Mucosa of descending colon (tissue), 3 donors: Measurements from ENCODE around the gene EIF4G3. TPM values are rescaled to one million over a fixed set of nuclear protein-coding genes. Genes with fewer than 3 reads are reported as not detected.

Experiments
- ATAC-seq: fragments of 200-7000 bp; cut with Tn5 transposase; one replicate; pipeline ENCODE4 v1.9.1; 2020; ENCODE audit warnings: mild to moderate bottlenecking, moderate library complexity
- DNase-seq, 3 donors: peaks; one replicate each; pipeline ENCODE4 v3.0.0-alpha.2; 2020
- H3K36me3 ChIP-seq: fragments of 200-600 bp; one replicate; pipeline ENCODE4 v1.8.0; 2021; ENCODE audit warnings: low read depth, mild to moderate bottlenecking
- H3K4me1 ChIP-seq: fragments of 200-600 bp; one replicate; pipeline ENCODE4 v1.8.0; 2021; ENCODE audit warnings: low read depth, mild to moderate bottlenecking
- H3K4me3 ChIP-seq: fragments of 200-600 bp; one replicate; pipeline ENCODE4 v1.8.0; 2021; ENCODE audit warnings: mild to moderate bottlenecking
- H3K9me3 ChIP-seq: fragments of 200-600 bp; one replicate; pipeline ENCODE4 v1.8.0; 2021; ENCODE audit warnings: mild to moderate bottlenecking
- intact Hi-C, 2 donors: fragments of 100-400 bp; cut with DNase I in 1 of 2; cut with micrococcal nuclease in 1 of 2; formaldehyde crosslinking; loops; one replicate each; pipeline versions ENCODE4 v1.11.0 to v1.11.1; 2022; cut with DNase I, micrococcal nuclease
- total RNA-seq, 3 donors: library from RNA; stranded (reverse); fragmentation: NEBNext Ultra II Directional in 2 of 3; extraction: Animal tissue kit (Norgen Biotek cat#: 25700) in 2 of 3; gene quantifications; one replicate each; pipeline versions ENCODE4 v1.2.1 to v1.2.4, GENCODE V29; 2021 to 2023
- TF ChIP-seq, protein P1 (sequence below): fragments of 200-600 bp; IDR thresholded peaks from one replicate; pipeline ENCODE4 v1.8.0; 2022; ENCODE audit warnings: antibody characterized with exemption, mild to moderate bottlenecking
- donor health status: DM: no; HTN: no; CAD: no; lungs with moderate emphysema.
- donor health status: DM: no; HTN: no; CAD: no.
- donor health status: DM: no; HTN: yes; CAD: no.

The EIF4G3 gene
- total RNA-seq, 3 donors from 2014 or later = 59.5 to 106 (median 90.8) TPM

DNA sequence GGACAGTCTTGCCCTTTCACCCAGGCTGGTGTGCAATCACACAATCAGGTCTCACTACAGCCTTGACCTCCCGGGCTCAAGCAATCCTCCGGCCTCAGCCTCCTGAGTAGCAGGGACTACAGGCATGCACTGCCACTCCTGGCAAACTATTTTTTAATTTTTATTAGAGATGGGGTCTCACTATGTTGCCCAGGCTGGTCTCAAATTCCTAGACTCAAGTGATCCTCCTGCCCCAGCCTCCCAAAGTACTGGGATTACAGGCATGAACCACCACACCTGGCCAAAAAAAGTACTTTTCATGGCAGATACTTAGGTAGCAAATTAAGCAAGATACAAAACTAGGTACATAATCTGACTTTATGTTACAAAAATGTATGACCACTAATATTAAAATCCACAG lies 8.3 kb downstream of the EIF4G3 start:
- no peaks in the 10 kb centered on the region for H3K36me3 ChIP-seq
- intact Hi-C loops = no loop called here
- H3K9me3 ChIP-seq = no peaks in the 10 kb centered on the region
- no peak overlapping the region for H3K4me3 ChIP-seq
- no peak for ATAC-seq
- H3K4me1 ChIP-seq = no peaks in the 10 kb centered on the region
- no peak for DNase-seq
- TF ChIP-seq, protein P1, sequence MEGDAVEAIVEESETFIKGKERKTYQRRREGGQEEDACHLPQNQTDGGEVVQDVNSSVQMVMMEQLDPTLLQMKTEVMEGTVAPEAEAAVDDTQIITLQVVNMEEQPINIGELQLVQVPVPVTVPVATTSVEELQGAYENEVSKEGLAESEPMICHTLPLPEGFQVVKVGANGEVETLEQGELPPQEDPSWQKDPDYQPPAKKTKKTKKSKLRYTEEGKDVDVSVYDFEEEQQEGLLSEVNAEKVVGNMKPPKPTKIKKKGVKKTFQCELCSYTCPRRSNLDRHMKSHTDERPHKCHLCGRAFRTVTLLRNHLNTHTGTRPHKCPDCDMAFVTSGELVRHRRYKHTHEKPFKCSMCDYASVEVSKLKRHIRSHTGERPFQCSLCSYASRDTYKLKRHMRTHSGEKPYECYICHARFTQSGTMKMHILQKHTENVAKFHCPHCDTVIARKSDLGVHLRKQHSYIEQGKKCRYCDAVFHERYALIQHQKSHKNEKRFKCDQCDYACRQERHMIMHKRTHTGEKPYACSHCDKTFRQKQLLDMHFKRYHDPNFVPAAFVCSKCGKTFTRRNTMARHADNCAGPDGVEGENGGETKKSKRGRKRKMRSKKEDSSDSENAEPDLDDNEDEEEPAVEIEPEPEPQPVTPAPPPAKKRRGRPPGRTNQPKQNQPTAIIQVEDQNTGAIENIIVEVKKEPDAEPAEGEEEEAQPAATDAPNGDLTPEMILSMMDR = no peak

DNA sequence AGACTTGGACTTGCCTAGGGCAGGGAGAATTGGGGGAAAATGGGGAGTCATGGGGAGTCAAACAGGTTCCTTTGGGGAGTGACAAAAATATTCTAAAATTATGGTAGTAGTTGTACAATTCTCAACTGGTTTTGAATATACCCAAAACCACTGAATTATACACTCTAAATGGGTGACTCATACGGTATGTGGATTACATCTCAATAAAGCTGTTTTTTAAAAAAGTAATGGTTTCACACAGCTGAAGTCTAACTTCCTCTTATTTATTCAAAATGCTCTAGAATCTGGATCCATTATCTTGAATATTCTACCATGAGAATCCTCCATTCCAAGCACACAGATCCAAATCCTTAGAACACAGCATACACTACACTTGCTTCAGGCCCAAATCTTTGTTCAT lies 11.1 kb downstream of the EIF4G3 start:
- no peak for DNase-seq
- no peaks in the 10 kb centered on the region for H3K36me3 ChIP-seq
- no peaks in the 10 kb centered on the region for H3K4me1 ChIP-seq
- no peak for ATAC-seq
- H3K9me3 ChIP-seq = no peaks in the 10 kb centered on the region
- intact Hi-C loops = no loop called here
- no peak overlapping the region for H3K4me3 ChIP-seq
- TF ChIP-seq, protein P1 = no peak

DNA sequence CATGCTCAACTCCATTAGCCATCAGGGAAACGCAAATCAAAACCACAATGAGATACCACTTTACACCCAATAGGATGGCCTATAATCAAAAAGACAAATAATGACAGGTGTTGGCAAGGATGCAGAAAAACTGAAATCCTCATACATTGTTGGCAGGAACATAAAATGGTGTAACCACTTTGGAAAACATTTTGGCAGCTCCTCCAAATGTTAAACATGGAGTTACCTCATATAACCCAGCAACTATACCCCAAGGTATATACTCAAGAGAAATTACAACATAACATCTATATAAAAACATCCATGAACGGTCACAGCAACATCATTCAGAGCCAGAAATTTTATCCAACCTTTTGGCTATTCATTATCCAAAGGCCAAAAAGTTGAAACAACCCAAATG lies 11.6 kb downstream of the EIF4G3 start:
- intact Hi-C loops = no loop called here
- ATAC-seq (no peak), DNase-seq (no peak)
- TF ChIP-seq, protein P1 = no peak
- no peaks in the 10 kb centered on the region for H3K9me3 ChIP-seq
- H3K36me3 ChIP-seq = no peaks in the 10 kb centered on the region
- H3K4me1 ChIP-seq = no peaks in the 10 kb centered on the region
- H3K4me3 ChIP-seq = no peak overlapping the region

DNA sequence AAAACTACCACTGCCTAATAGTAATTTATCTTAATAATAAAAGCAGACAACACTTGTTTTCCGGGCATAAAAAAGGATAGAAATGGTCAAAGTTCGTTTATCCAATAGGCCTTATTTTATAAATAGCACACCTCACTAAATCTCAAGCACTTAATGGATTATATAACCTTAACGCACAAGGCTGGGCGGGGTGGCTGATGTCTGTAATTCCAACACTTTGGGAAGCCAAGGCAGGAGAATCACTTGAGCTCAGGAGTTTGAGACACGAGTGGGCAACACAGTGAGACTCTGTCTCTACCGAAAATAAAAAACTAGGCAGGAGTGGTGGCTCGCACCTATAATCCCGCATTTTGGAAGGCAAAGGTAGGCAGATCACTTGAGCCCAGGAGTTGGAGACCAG lies 12.4 kb downstream of the EIF4G3 start:
- Histone ChIP-seq H3K4me3 (no peak overlapping the region), H3K4me1 (no peaks in the 10 kb centered on the region), H3K36me3 (no peaks in the 10 kb centered on the region), H3K9me3 (no peaks in the 10 kb centered on the region)
- intact Hi-C loops = no loop called here
- TF ChIP-seq, protein P1 = no peak
- ATAC-seq (no peak), DNase-seq (no peak)

DNA sequence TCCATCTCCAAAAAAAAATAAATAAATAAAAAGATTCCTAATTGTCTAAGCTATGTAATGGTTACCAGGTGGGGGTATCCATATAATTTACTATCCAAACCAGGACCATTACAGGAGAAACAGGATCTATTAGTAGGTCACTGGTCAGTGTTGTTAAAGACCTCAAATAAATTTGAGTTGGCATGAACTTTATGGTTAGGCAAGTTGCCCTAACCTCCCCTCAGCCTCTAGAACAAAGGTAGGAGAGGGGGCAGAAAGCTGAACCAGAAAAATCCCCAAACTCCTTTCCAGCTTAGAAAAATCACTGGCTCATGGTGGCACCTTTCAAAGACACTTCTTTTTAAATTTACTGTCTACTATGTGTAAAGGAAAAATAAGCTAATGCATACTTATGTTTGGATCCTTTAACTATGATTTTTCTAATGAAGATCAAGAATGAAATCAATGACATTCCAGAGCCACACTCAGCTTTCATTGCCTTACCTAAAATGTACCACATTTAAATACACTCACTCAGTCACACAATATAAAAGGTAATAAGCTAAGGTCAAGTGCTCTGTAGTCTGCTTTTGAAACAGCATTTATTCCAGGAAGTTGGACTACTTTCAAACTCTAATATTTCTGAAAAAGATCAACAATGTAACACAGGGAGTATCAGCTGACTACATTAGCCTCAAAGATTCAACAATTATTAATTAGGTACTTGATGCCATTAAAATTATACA lies 13.8 kb downstream of the EIF4G3 start:
- no peak for ATAC-seq

More for the DNA sequence above, 13.8 kb downstream of the EIF4G3 start:
- no peak for DNase-seq
- Histone ChIP-seq H3K4me1 (no peaks in the 10 kb centered on the region), H3K9me3 (no peaks in the 10 kb centered on the region), H3K4me3 (no peak overlapping the region), H3K36me3 (no peaks in the 10 kb centered on the region)
- intact Hi-C loops = no loop called here
- TF ChIP-seq, protein P1 = no peak
